Measurements from ENCODE around the gene IER2. TPM values are rescaled to one million over a fixed set of nuclear protein-coding genes. Genes with fewer than 3 reads are reported as not detected.
A peak's percentile ranks its signal among the peaks of the same experiment; 100 is the strongest.
"Not testable (repeated sequence)": the region's sequence is repeated elsewhere in the genome, so short reads cannot be mapped to it uniquely, and the experiment has no call there.

IER2 gene
- total and polyA plus RNA-seq, 8 donors = 32.3 to 421 (median 79.8) TPM

- TF ChIP-seq POLR2A (IDR thresholded peaks at IDR 0.05) (no peak), POLR2AphosphoS5 (IDR thresholded peaks at IDR 0.05) (no peak)
- Histone ChIP-seq H3K36me3 (no peaks in the 10 kb centered on the region), H3K27ac (peak overlapping the region; percentile 0 to 84 (median 78))
Observed at GRCh38 chr19:13173139-13173737, 23.0 kb downstream of the IER2 start.

GRCh38 chr19:13176345-13176744 lies 26.1 kb downstream of the IER2 start:
- Histone ChIP-seq H3K27me3 (no peaks in the 10 kb centered on the region), H3K4me1 (peaks cover 11 to 24% (median 17%) of the 10 kb centered on the region in 4 donors), H3K36me3 (no peaks in the 10 kb centered on the region), H3K9me3 (no peaks in the 10 kb centered on the region), H3K27ac (no peak overlapping the region), H3K4me3 (no peak overlapping the region)
- no peak for TF ChIP-seq EP300 (IDR thresholded peaks at IDR 0.05)
- TF ChIP-seq POLR2A (IDR thresholded peaks at IDR 0.05) = no peak
- TF ChIP-seq POLR2AphosphoS5 (IDR thresholded peaks at IDR 0.05) = no peak
- no peak for TF ChIP-seq CTCF (IDR thresholded peaks at IDR 0.05)
- no peak for DNase-seq
- WGBS, 5 donors = 87 to 92% (median 92%) methylated on average over 8 of the region's 8 CpGs
- intact Hi-C loops (cut with DNase I; ENCODE audit: low total_unique reads) = no loop called here

More at GRCh38 chr19:13173139-13173737, 23.0 kb downstream of the IER2 start:
- intact Hi-C loops (cut with DNase I; ENCODE audit: low total_unique reads) = no loop called here
- H3K27me3 ChIP-seq = no peaks in the 10 kb centered on the region
- H3K9me3 ChIP-seq = no peaks in the 10 kb centered on the region
- no peak for DNase-seq
- no peak overlapping the region for H3K4me3 ChIP-seq
- peaks cover 19 to 44% (median 30%) of the 10 kb centered on the region in 4 donors for H3K4me1 ChIP-seq
- WGBS, 5 donors = 80 to 92% (median 89%) methylated on average over 12 of the region's 12 CpGs

GRCh38 chr19:13177584-13177983 lies 27.4 kb downstream of the IER2 start:
- DNase-seq; H3K27ac ChIP-seq; H3K36me3 ChIP-seq; H3K9me3 ChIP-seq; H3K27me3 ChIP-seq; H3K4me3 ChIP-seq; intact Hi-C loops (cut with DNase I; ENCODE audit: low total_unique reads): not testable (repeated sequence)
- H3K4me1 ChIP-seq = peaks cover 10 to 24% (median 16%) of the 10 kb centered on the region in 4 donors
- WGBS, 5 donors = 93 to 99% (median 95%) methylated on average over 5 of the region's 5 CpGs

- H3K9me3 ChIP-seq; intact Hi-C loops (cut with DNase I; ENCODE audit: low total_unique reads); DNase-seq; H3K27me3 ChIP-seq; H3K27ac ChIP-seq; H3K4me3 ChIP-seq; H3K36me3 ChIP-seq: not testable (repeated sequence)
- WGBS, 5 donors = 82 to 87% (median 86%) methylated on average over 10 of the region's 10 CpGs
- H3K4me1 ChIP-seq = peaks cover 8 to 17% (median 12%) of the 10 kb centered on the region in 4 donors
Observed at GRCh38 chr19:13178291-13178690, 28.1 kb downstream of the IER2 start.

- intact Hi-C loops (cut with DNase I; ENCODE audit: low total_unique reads) = no loop called here
- H3K4me3 ChIP-seq = no peak overlapping the region
- H3K27me3 ChIP-seq = no peaks in the 10 kb centered on the region
- H3K9me3 ChIP-seq = no peaks in the 10 kb centered on the region
- H3K27ac ChIP-seq = peak overlapping the region in 2 of 5 donors; percentile 22 to 35
- DNase-seq = peak; percentile 76 to 85
- H3K36me3 ChIP-seq = no peaks in the 10 kb centered on the region
- TF ChIP-seq CTCF (IDR thresholded peaks at IDR 0.05) (no peak), POLR2A (IDR thresholded peaks at IDR 0.05) (no peak), POLR2AphosphoS5 (IDR thresholded peaks at IDR 0.05) (peak in 1 of 3 donors; percentile 6), EP300 (IDR thresholded peaks at IDR 0.05) (no peak)
- peaks cover 8 to 17% (median 12%) of the 10 kb centered on the region in 4 donors for H3K4me1 ChIP-seq
- WGBS, 5 donors = 14 to 20% (median 17%) methylated on average over 12 to 16 of the region's 16 CpGs
Observed at GRCh38 chr19:13181747-13182388, 31.7 kb downstream of the IER2 start.

GRCh38 chr19:13184926-13185325 lies 34.7 kb downstream of the IER2 start:
- peaks cover 8 to 17% (median 12%) of the 10 kb centered on the region in 4 donors for H3K4me1 ChIP-seq
- H3K27ac ChIP-seq; DNase-seq; intact Hi-C loops (cut with DNase I; ENCODE audit: low total_unique reads); H3K4me3 ChIP-seq; H3K36me3 ChIP-seq; H3K9me3 ChIP-seq; H3K27me3 ChIP-seq: not testable (repeated sequence)
- 67 to 96% (median 83%) methylated on average over 22 to 23 of the region's 23 CpGs for WGBS, 5 donors

- H3K36me3 ChIP-seq; H3K27ac ChIP-seq; intact Hi-C loops (cut with DNase I; ENCODE audit: low total_unique reads); H3K4me3 ChIP-seq; DNase-seq; H3K9me3 ChIP-seq; H3K27me3 ChIP-seq: not testable (repeated sequence)
- 80 to 86% (median 84%) methylated on average over 18 to 22 of the region's 22 CpGs for WGBS, 5 donors
- H3K4me1 ChIP-seq = peaks cover 8 to 16% (median 12%) of the 10 kb centered on the region in 4 donors
Observed at GRCh38 chr19:13185763-13186657, 35.8 kb downstream of the IER2 start.

GRCh38 chr19:13186688-13187087 lies 36.5 kb downstream of the IER2 start:
- H3K4me3 ChIP-seq; DNase-seq; H3K9me3 ChIP-seq; H3K27ac ChIP-seq; H3K36me3 ChIP-seq; intact Hi-C loops (cut with DNase I; ENCODE audit: low total_unique reads); H3K27me3 ChIP-seq: not testable (repeated sequence)
- H3K4me1 ChIP-seq = peaks cover 6 to 14% (median 8%) of the 10 kb centered on the region in 4 donors
- 85 to 95% (median 92%) methylated on average over 10 to 38 of the region's 38 CpGs for WGBS, 5 donors
